KMS-11 (cell line): ENCODE data around the gene ODAD2.

Experiments used
- H2AFZ ChIP-seq: fragments of 200-600 bp; sonication (generic); 2 replicates; pipeline ENCODE4 v1.6.1; 2016; ENCODE audit warnings: antibody characterized with exemption, mixed run types, low read depth
- H3K27ac ChIP-seq: fragments of 200-600 bp; sonication (generic); 2 replicates; pipeline ENCODE4 v1.6.1; 2016; ENCODE audit warnings: mild to moderate bottlenecking, mixed run types
- H3K27me3 ChIP-seq: fragments of 200-600 bp; sonication (generic); 2 replicates; pipeline ENCODE4 v1.6.1; 2017; ENCODE audit warnings: mild to moderate bottlenecking, low read depth, mixed run types, moderate library complexity; ENCODE audit not compliant: insufficient read depth
- H3K36me3 ChIP-seq: fragments of 200-600 bp; sonication (generic); 2 replicates; pipeline ENCODE4 v1.6.1; 2017; ENCODE audit warnings: mild to moderate bottlenecking, mixed run types; ENCODE audit not compliant: insufficient read depth
- H3K4me1 ChIP-seq: fragments of 200-600 bp; sonication (generic); 2 replicates; pipeline ENCODE4 v1.6.1; 2016; ENCODE audit warnings: mild to moderate bottlenecking, low read depth, mixed run types; ENCODE audit not compliant: poor library complexity, severe bottlenecking
- H3K4me2 ChIP-seq: fragments of 200-600 bp; sonication (generic); 2 replicates; pipeline ENCODE4 v1.7.0; 2016; ENCODE audit warnings: mild to moderate bottlenecking, mixed run types
- H3K4me3 ChIP-seq: fragments of 200-600 bp; sonication (generic); IDR thresholded peaks from 2 replicates; pipeline ENCODE4 v1.6.1; 2017; ENCODE audit warnings: low read depth, low read length, mixed read lengths; ENCODE audit not compliant: insufficient read depth
- H3K79me2 ChIP-seq: fragments of 200-600 bp; sonication (generic); 2 replicates; pipeline ENCODE4 v1.6.1; 2016; ENCODE audit warnings: low read depth, mixed run types; ENCODE audit not compliant: insufficient read depth
- H3K9ac ChIP-seq: fragments of 200-600 bp; sonication (generic); 2 replicates; pipeline ENCODE4 v1.6.1; 2016; ENCODE audit warnings: mild to moderate bottlenecking, mixed run types
- H4K20me1 ChIP-seq: fragments of 200-600 bp; sonication (generic); 2 replicates; pipeline ENCODE4 v1.6.1; 2016; ENCODE audit warnings: mild to moderate bottlenecking, mixed run types; ENCODE audit not compliant: insufficient read depth
- CTCF ChIP-seq: fragments of 200-600 bp; sonication (generic); conservative IDR thresholded peaks from 2 replicates; pipeline ENCODE4 v1.6.1; 2017; ENCODE audit warnings: low read depth, mild to moderate bottlenecking, antibody characterized with exemption, low read length, moderate library complexity, mixed read lengths

Gene ODAD2

GRCh38 chr10:27889518-27889917, 109.4 kb downstream of the ODAD2 start:
- no peaks in the 10 kb centered on the region for H3K4me1 ChIP-seq
- no peak overlapping the region for H3K4me2 ChIP-seq
- no peak for TF ChIP-seq CTCF
- H3K9ac ChIP-seq, result no peak overlapping the region
- H4K20me1 ChIP-seq, result no peaks in the 10 kb centered on the region
- no peaks in the 10 kb centered on the region for H3K27me3 ChIP-seq
- H2AFZ ChIP-seq, result no peak overlapping the region
- no peaks in the 10 kb centered on the region for H3K36me3 ChIP-seq
- H3K27ac ChIP-seq, result no peak overlapping the region
- H3K4me3 ChIP-seq, result no peak overlapping the region
- H3K79me2 ChIP-seq, result no peaks in the 10 kb centered on the region

DNA sequence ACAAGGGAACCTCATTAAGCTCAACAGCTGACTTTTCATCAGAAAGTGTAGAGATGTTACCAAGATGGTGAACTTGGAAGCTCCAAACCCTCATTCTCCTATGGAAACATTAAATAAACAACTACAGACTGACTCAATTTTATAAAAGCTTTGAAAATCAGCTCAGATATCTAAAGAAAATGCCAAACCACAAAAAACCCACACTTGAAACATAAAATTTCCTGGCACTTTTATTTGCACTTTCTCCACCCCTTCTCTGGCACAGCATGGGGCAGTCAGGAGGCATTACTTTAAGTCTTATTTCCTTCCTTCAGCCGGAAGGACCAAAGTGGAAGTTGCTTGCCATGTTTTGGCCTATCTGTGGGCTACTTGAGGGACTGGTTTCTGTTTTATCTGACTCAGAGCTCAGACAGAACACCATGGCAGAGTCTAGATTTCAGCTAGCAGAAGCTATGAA, 114.7 kb downstream of the ODAD2 start:
- TF ChIP-seq CTCF, result no peak
- no peaks in the 10 kb centered on the region for H3K36me3 ChIP-seq
- H3K4me1 ChIP-seq, result no peaks in the 10 kb centered on the region
- no peak overlapping the region for H2AFZ ChIP-seq
- no peak overlapping the region for H3K9ac ChIP-seq
- no peaks in the 10 kb centered on the region for H4K20me1 ChIP-seq
- H3K27ac ChIP-seq, result no peak overlapping the region
- H3K4me3 ChIP-seq, result no peak overlapping the region
- H3K4me2 ChIP-seq, result no peak overlapping the region
- no peaks in the 10 kb centered on the region for H3K27me3 ChIP-seq
- H3K79me2 ChIP-seq, result no peaks in the 10 kb centered on the region

GRCh38 chr10:27878281-27878680, 120.6 kb downstream of the ODAD2 start:
- no peak for TF ChIP-seq CTCF
- H3K4me1 ChIP-seq, result no peaks in the 10 kb centered on the region

DNA sequence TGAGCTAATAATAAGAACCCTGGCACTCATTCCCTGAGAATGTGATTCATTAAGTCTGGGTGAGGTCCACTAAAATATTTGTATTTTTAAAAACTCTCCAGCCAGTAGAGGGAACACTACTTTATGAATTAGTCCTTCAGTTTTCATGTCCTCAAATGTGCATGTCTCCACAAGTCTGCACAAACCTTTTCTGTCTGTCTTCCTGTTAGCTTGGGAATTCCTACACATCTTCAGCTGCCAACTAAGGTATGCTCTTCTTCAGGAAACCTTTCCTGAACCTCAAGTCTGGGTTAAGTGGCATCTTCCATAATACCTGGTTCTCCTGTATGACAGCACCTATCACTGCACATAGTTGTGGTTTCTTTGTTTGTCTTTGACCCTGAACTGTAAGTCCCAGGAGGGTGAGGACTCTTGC, 133.7 kb downstream of the ODAD2 start:
- Histone ChIP-seq H3K4me2 (no peak overlapping the region), H3K27ac (no peak overlapping the region), H2AFZ (no peak overlapping the region), H3K79me2 (no peaks in the 10 kb centered on the region), H4K20me1 (no peaks in the 10 kb centered on the region), H3K27me3 (no peaks in the 10 kb centered on the region), H3K4me1 (no peaks in the 10 kb centered on the region), H3K9ac (no peak overlapping the region), H3K4me3 (no peak overlapping the region), H3K36me3 (no peaks in the 10 kb centered on the region)
- TF ChIP-seq CTCF, result no peak

More at GRCh38 chr10:27878281-27878680, 120.6 kb downstream of the ODAD2 start:
- Histone ChIP-seq H2AFZ (no peak overlapping the region), H3K4me3 (no peak overlapping the region), H3K27me3 (no peaks in the 10 kb centered on the region), H4K20me1 (no peaks in the 10 kb centered on the region), H3K36me3 (no peaks in the 10 kb centered on the region), H3K79me2 (no peaks in the 10 kb centered on the region), H3K27ac (no peak overlapping the region), H3K9ac (no peak overlapping the region), H3K4me2 (no peak overlapping the region)
